GM18507 (cell line): Measurements from ENCODE around the gene PTPRJ.

Experiments used
- DNase-seq: peaks from one replicate; pipeline ENCODE4 v3.0.0; 2011; ENCODE audit warnings: low read depth; ENCODE audit not compliant: insufficient read length; ENCODE audit errors: extremely low spot score
- FAIRE-seq: peaks from 2 replicates; lab custom pipeline; 2011; peaks lifted over from hg19 to GRCh38; lab: Jason Lieb, UNC

The PTPRJ gene

DNA sequence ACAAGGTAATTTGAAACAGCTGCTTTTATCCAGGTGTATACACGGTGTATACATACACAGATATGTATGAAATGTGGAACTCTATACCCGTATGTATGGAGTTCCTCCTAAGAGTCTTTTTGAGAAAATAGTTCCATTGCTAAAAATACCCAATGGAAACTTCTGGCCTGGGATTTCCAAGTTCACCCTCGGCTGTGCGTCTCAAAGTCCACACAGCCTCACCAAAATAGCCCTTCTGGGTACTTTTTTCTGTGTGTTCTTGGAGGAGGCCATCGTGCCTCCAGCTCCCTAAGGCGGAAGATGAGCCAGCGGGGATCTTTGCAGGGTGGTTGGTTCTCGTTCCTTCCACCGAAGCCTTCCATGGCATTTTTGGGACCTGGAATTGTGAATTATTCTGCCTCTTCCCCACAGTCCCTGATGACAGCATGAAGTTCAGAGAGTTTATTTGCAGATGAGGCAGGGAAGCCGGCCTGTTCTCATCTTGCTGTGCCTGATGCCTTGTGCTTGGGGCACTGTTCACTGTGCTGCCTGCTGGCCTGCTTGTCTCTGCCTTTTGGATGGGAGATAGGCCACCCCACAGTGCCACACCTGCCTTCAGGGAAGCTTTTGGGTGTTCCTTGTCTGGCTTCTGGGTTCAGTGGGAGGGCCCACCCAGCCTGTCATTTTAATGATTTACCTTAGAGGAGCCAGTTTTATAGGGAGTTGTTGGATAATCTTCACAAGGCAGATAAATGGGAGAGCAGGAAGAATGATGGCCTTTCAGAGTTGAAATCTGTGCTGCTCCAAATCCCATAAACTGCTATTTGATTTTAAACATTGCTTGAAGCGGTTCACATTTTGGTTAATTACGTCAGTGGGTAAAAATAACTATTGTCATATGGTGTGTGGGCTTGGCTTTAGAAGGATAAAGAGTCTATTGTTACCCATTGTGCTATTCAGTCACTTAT is 123.5 kb downstream of the PTPRJ start:
- no peak for FAIRE-seq
- no peak for DNase-seq

DNA sequence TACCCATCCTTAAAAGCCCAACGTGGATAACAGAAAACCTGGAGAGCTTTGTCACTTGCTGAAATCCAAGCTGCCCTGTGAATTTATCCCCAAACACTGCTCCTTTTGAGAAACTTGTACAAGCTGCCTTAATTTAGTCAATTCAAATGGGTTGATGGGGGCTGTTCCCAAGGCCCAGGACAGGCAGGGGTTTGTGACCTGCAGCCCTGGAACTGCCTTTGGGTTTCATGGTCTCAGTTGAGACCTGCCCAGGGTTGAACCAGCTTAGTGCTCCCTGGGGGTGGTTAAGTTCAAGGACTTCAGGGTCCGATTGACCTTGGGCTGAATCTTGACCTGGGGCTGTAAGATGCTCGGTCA is 124.2 kb downstream of the PTPRJ start:
- FAIRE-seq, result no peak
- DNase-seq, result no peak

DNA sequence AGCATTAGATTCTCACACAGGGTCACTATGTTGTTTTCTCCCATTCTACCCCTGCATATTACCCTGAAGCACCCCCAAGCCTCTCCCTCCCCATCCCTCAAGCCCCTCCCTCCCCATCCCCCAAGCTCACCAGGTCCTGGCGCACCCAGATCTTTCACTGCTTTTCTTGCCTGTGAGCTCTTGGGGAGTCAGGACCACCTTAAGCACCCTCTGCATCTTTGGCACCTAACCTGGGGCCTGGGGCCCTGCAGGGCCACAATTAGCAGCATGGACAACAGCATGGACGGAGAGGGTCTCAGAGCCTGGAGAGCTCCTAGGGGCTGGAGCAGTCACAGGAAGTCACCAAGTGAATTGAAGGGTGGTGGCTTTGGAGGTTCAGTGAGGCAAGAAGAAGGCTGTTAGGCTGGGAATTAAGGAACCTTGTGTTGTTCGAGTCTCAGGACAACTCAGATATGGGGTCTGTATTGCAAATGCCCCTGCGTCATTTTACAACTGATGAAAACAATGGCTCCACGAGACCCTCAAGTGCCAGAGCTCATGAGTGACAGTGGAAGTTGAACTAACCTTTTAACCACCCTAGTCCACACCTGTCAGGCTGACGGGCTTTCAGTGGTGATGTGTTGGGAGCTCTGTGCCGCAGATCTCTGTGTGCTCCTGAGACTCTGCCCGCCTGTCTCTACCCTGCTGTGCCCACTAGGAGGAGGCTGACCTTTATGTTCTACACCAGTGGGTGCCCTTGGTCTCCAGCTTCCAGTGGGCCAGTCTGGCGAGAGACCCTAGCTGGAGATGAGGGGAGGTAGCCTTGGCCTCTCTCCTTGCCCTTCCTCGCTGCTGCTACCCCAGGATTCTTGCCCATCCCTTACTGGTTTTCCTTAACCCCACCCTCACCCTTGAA is 125.0 kb downstream of the PTPRJ start:
- FAIRE-seq, result no peak
- DNase-seq, result no peak

DNA sequence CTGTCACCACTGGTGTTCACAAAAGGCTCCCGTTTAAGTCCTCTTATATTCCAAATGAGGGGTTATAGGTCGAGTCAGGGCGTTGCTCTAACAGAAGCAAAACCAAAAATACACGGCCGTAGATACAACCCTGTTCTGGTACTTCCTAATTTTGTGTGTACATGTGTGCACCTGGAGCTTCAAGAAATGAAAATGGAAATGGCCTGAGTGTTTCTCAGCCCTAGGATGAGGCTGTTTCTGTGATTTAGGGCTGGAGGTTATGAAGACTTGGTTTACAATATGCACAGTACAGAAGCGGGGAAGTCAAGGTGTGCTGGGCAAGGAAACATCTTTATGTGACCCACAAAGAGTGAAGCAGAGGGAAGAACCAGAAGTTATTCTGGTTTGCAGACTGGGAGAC is 125.8 kb downstream of the PTPRJ start:
- DNase-seq, result no peak
- FAIRE-seq, result no peak

DNA sequence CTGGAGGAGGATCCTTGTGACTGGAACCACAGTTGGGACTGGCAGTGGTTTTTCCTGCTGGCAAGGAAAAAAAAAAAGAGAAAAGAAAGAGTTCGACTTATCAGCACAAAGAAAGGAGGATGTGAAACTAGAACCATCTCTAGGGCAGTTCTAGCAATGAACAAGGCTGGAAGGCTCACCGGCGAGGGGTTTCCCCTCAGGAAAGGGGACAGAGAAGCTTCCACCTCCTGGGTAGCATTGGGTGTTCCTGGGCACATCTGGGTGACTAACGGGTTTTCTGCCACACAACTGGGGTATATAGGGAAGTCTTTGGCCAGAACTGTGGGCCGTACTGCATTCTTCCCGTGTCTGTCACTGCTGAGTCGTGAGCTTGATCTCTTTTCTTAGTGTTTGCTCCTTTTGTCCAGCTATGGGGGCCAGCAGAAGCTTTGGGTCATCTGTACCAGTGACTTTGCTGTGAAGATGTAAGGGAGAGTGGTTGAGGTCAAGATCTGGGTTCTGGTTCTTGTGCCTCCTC is 126.9 kb downstream of the PTPRJ start:
- FAIRE-seq (peak; percentile 86), DNase-seq (peak; percentile 38)

DNA sequence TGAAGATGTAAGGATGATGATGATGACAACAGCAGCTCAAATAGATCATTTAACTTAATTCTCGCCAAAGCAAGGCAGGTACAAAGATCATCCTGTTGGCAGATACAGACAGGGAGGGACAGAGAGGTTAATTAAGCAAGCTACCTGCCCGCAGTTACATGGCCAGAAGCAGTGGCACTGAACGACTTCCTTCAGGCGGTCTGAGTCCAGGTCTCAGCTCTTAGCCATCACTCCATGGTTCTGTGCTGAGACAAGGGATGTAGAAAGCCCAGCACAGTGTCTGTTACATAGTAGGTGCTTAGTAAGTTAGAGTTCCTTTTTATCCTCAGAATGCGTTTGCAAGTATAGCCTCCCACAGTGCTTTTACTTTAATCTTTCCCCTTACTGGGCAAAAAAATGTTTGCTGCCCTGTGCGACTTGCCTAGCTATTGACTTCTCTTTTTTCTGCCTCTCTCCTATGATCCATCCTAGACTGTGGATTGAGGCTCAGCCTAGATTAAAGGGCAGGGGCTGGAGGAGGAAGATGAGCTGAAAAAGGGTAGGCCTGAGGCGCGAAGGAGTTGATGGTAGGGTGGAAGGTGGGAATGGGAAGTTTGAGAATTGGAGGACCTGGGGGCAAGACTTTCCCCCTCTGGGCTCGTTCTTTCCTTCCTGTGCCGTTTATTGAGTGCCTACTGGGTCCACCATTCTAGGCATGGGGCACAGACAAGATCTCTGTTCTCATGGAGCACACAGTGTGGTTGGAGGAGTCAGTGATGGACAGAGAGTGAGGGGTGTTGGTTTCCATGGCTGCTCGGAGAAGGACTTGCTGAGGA is 128.1 kb downstream of the PTPRJ start:
- FAIRE-seq (no peak), DNase-seq (no peak)

DNA sequence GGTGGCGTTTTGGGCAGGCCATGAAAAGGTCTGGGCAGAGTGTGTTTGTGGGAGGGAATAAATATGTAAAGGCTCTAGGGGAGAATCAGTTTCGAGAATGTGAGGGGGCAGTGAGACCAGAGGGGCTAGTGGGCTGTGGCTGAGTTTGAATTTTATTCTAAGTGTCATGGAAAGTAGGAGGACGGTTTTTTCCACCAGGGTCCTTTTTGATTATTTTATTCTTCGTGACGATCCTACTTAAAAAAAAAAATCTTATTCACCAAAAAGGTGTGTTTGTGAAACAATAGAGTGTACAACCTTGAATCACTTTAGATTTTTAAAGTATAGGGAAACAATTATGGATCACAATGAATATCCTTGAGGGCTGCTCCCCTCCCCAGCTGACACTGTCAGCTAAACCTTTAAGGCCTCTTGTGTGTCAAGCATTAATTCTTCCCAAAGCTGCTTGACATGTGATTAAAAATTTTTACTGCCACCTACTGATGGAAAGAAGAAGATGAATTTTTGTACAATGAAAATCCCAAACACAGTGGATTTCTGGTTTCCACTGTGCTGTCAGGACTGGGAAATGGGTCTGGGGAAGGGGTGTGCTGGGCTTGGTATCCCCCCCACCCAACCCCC is 128.8 kb downstream of the PTPRJ start:
- FAIRE-seq (no peak), DNase-seq (no peak)

DNA sequence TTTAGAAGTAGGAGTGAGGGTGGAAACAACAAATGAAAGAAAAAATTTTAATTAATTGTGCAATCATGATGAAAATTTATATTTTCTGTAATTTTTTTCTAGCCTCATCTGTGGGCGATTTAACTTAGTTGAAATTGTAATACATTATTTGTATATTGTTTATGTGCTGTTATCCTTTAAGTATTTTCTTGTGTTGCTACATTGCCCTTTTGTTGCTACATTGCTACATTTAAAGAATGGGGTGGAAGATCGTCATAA is 130.1 kb downstream of the PTPRJ start:
- FAIRE-seq (no peak), DNase-seq (no peak)

DNA sequence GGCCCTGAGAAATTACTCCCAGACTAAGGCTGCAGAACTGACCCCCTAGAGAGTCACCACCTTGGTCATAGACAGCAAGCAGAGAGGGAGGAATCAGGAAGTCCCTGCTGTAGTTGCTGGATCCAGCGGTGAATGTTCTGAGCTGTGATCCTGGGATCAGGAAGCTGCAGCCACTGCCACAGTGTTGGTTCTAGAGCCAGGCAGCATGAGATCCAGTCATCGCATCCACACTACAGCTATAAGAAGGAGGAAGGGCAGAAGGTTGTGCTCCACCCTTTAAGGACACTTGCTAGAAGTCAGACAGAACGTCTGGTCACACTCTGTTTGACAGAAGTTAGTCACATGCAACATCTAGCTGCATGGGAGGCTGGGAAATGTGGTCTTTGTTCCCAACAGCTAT is 131.5 kb downstream of the PTPRJ start:
- DNase-seq (no peak), FAIRE-seq (no peak)

DNA sequence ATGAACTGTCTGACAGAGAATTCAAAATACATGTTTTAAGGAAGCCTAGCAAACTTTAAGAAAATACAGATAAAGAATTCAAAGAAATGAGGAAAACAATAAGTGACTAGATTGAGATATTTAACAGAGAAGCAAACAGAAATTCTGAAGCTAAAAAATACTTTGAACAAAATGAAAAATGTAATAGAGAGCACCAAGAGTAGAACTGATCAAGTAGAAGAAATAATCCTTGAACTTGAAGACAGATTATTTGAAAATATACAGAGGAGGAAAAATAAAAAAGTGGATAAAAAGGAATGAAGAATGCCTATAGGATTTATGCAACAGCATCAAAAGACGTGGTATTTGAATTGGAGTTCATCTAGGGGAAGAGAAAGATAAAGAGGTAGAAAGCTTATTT is 134.4 kb downstream of the PTPRJ start:
- no peak for FAIRE-seq
- DNase-seq, result no peak

DNA sequence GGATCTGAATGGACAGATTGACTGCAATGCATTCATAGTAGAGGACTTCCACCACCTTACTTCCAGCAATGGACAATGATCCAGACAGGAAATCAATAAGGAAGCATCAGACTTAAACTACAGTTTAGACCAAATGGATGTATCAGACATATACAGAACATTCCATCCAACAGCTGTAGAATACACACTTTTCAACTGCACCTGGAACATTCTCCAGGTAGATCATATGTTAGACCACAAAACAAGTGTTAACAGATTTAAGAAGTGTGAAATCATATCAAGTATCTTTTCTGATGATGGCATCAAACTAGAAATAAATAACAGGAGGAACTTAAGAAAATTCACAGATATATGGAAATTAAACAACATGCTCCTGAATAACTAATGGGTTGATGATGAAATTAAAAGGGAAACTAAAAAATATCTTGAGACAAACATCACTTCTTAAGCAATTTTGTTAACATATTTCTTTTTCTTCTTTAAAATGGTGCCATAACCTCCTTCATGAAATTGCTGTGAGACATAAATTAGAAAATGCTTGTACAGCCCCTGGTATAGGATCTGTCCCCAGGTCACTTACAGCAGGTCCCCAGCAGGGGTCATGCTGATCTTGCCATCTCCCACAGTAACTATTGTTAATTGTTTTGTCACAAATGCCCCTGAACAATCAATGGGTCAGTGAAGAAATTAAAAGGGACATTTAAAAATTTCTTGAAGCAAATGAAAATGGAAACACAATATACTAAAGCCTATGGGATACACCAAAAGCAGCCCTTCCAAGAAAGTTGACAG is 136.3 kb downstream of the PTPRJ start:
- no peak for FAIRE-seq
- DNase-seq, result no peak

DNA sequence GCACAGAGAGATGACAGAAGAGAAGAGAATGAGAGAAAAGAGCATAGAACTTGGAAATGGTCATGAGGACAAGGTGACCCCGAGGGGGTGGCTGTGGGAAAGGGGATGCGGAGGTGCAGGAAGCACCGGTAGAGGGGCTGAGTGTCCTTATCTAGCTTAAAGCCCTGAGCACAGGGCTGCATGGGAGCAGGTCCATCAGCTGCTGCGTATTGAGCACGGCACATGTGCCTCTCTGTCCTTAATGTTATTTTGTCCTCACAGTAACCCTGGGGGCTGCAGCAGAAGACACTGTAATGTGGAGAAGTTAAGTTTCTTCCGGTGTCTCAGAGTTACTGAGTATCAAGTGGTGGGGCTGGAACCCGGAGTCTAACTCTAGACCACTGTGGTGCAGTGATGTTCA is 141.9 kb downstream of the PTPRJ start:
- no peak for FAIRE-seq
- no peak for DNase-seq

DNA sequence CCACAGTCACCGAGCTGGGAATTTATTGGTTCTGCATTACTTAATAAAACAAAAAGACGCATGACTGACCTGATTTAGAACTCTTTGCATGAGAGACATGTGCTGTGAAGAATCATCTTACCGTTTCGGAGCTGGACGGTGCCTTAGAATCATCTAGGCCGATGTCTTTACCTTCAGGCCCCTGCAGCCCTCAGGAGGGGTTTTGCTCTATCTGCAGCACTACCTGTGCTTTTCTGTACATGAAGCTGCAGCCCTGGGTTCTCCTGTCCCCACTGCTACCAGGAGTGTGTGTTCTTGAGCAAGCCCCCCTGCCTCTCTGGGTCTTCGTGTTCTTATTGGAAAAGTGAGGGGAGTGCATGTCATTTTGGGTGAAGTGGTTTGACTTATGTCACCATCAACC is 142.3 kb downstream of the PTPRJ start:
- no peak for FAIRE-seq
- DNase-seq, result no peak

DNA sequence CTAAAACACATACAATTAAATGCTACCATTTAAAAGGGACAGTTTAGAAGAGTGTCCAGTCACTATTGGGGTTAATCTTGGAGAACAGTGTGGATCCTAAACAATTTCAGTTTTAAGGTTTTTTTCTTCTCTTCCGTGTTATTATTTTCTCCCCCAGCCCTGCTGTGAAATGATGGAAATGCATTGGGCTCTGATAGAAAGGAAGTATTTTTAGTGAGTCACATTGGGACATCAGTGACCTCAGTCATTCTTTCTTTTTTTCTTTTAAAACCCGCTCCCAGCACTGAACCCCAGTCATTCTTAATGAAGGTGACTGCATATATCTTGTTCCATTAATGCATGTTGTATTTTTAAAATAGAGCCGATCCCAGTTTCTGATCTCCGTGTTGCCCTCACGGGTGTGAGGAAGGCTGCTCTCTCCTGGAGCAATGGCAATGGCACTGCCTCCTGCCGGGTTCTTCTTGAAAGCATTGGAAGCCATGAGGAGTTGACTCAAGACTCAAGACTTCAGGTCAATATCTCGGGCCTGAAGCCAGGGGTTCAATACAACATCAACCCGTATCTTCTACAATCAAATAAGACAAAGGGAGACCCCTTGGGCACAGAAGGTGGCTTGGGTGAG is 143.0 kb downstream of the PTPRJ start:
- DNase-seq, result no peak
- no peak for FAIRE-seq

DNA sequence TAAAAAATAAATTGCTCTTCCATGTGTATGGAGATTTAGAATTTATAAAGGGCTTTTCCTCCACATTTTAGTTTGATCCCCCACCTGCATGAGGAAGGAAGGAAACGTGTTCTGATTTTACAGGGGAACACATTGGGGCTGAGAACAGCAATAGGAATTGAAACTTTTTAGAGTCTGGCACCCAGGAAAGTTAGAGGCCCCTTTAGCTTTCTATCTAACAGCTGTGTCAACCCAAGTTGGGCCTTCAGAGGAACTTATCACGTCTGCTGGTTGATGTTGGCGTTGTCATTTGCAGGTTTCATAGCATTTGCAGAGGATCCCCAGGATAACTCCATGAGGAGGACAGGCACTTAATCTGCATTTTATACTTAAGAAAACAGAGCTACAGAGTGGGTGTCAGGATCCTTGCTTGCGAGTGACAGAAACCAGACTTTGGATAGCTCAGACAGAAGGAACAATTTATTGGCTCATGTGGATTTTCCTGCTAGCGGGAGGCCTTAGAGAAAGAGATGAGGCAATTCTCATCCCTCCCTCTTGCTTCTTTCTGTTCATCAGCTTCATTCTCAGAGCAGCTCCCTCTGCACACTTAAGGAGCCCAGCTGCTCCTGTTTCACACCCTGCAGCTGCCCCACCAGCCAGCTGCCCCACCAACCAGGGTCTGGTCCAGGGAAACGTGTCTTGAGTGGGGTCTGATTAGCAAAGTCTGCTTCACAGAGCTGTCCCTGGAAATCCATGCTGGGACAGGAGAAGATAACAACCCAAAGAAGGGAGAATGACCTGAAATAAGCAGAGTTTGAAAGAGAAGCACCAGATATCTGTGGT is 143.8 kb downstream of the PTPRJ start:
- no peak for DNase-seq

DNA sequence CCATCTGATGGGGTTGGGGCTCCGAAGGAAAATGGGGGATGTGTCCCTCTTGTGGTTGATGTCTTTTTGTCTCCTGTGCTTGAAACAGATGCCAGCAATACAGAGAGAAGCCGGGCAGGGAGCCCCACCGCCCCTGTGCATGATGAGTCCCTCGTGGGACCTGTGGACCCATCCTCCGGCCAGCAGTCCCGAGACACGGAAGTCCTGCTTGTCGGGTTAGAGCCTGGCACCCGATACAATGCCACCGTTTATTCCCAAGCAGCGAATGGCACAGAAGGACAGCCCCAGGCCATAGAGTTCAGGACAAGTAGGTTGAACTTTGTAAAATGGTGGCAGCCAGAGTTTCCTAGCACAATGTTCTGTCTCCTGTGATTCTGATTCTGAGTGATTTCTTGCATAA is 144.5 kb downstream of the PTPRJ start:
- FAIRE-seq, result no peak
- no peak for DNase-seq

More for the DNA sequence above, 143.8 kb downstream of the PTPRJ start:
- FAIRE-seq, result no peak

DNA sequence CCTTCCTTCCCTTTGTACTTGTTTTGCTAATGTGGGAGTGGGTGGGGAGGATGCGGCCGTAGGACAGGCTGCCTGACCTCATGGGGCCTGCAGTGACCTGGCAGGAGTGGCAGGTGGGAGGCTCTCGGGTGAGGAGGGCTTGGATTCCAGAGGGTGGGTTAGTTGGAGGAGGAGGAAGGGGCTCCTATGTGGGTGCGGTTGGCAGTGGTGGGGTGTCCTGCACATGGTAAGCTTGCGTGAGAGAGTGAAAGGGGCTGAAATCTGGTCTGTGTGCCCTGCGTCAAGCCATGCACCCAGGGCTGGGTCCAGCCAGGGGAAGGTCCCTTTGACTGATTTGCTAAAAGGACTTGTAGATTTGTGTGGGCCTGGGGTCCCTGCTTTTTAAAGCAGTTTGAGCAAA is 145.5 kb downstream of the PTPRJ start:
- DNase-seq, result no peak
- FAIRE-seq, result no peak
